ENCODE results near the gene FAAP20.

Gene FAAP20

DNA sequence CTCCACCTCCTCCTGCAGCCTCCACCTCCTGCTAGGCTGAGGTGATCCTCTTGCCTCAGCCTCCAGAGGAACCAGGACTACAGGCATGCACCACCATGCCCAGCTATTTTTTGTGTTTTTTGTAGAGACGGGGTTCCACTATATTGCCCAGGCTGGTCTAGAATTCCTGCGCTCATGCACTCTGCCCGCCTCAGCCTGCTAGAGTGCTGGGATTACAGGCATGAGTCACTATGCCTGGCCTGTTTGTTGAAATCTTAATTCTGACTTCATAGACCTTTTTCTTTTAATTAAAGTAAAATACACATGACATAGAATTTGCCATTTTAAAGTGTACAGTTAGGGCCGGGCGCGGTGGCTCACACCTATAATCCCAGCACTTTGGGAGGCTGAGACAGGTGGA lies 42.7 kb downstream of the FAAP20 start (continued):
- TF ChIP-seq ZNF10 (tag by site-specific recombination; IDR thresholded peaks at IDR 0.05): no peak
- no peak for TF ChIP-seq PBX3 (CRISPR knock-in tag; IDR thresholded peaks at IDR 0.05)
- TF ChIP-seq ZNF660 (tag by site-specific recombination; IDR thresholded peaks at IDR 0.05): no peak
- no peak for TF ChIP-seq FEZF1 (tag by site-specific recombination; IDR thresholded peaks at IDR 0.05)
- TF ChIP-seq SETDB1 (IDR thresholded peaks at IDR 0.05; ENCODE audit: insufficient read length, low read length): no peak
- TF ChIP-seq ZNF211 (tag by site-specific recombination; IDR thresholded peaks at IDR 0.05; ENCODE audit: low read depth): no peak
- no peak for TF ChIP-seq ZNF530 (tag by site-specific recombination; IDR thresholded peaks at IDR 0.05; ENCODE audit: low read depth)
- TF ChIP-seq, protein P1, sequence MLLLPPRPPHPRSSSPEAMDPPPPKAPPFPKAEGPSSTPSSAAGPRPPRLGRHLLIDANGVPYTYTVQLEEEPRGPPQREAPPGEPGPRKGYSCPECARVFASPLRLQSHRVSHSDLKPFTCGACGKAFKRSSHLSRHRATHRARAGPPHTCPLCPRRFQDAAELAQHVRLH (tag by site-specific recombination; IDR thresholded peaks at IDR 0.05): no peak

DNA sequence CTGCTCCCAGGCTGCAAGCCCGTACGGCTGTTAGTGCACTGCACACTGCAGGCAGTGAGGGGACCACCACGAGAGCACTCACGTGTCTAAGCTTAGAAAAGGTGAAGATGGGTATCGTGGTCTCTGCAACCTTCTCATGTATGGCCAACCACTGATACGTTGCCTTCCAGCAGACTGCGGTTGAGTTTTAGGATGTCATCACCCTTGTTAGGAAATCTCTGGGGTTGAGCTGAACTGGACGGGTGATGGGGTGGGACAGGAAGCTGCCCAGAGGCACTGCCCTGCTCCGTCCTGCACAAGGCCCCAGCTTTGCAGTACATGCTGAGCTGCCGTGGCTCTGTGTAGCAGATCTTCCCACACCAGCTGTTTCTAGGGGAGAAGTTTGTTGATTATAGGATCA lies 43.3 kb downstream of the FAAP20 start:
- ChIA-PET CTCF (interaction anchor here (0.6 to 4.8 kb wide), 4 partner anchors 11 to 143 kb away, joined by 3 to 33 read pairs (median 4); no protein-coding TSS in a partner anchor), POLR2A (no interaction called here)
- peaks cover 4 to 88% of the 10 kb centered on the region in 2 experiments; a peak in 2 of 3 replicates for H3K36me3 ChIP-seq (ENCODE audit: control insufficient read depth in 2 of 2, insufficient read depth in 1 of 2, low read length in 2 of 2)
- no peak overlapping the region for H3K27ac ChIP-seq (ENCODE audit: extremely low read depth, low read depth, low read length)
- H3K4me1 ChIP-seq (ENCODE audit: control insufficient read depth, insufficient read depth, low read length): no peaks in the 10 kb centered on the region
- no peaks in the 10 kb centered on the region for H3K9me3 ChIP-seq (ENCODE audit: control insufficient read depth, insufficient read depth, low read depth, low read length)
- TF ChIP-seq SCRT1 (tag by site-specific recombination; IDR thresholded peaks at IDR 0.05; ENCODE audit: borderline replicate concordance) (no peak), OSR2 (tag by site-specific recombination; IDR thresholded peaks at IDR 0.05) (no peak), ZNF473 (tag by site-specific recombination; IDR thresholded peaks at IDR 0.05) (no peak), GFI1B (tag by site-specific recombination; IDR thresholded peaks at IDR 0.05) (no peak), ZNF571 (tag by site-specific recombination; IDR thresholded peaks at IDR 0.05) (no peak), FEZF1 (tag by site-specific recombination; IDR thresholded peaks at IDR 0.05) (no peak), ZNF629 (tag by site-specific recombination; IDR thresholded peaks at IDR 0.05) (no peak), HIC1 (tag by site-specific recombination; IDR thresholded peaks at IDR 0.05) (no peak), PATZ1 (tag by site-specific recombination; IDR thresholded peaks at IDR 0.05) (no peak), ZNF624 (tag by site-specific recombination; IDR thresholded peaks at IDR 0.05) (no peak), ZNF350 (tag by site-specific recombination; IDR thresholded peaks at IDR 0.05) (no peak), ZNF292 (tag by site-specific recombination; IDR thresholded peaks at IDR 0.05; ENCODE audit: borderline replicate concordance, low read depth) (no peak)
- H3K4me3 ChIP-seq (ENCODE audit: low read depth, low read length): no peak overlapping the region

- ChIA-PET CTCF (interaction anchor here (0.6 to 4.8 kb wide), 3 partner anchors 11 to 143 kb away, joined by 3 to 33 read pairs (median 5); no protein-coding TSS in a partner anchor), POLR2A (no interaction called here)
- Histone ChIP-seq H3K27ac (ENCODE audit: extremely low read depth, low read depth, low read length) (no peak overlapping the region), H3K9me3 (ENCODE audit: control insufficient read depth, insufficient read depth, low read depth, low read length) (no peaks in the 10 kb centered on the region), H3K4me1 (ENCODE audit: control insufficient read depth, insufficient read depth, low read length) (no peaks in the 10 kb centered on the region), H3K36me3 (ENCODE audit: control insufficient read depth in 2 of 2, insufficient read depth in 1 of 2, low read length in 2 of 2) (peaks cover 4 to 88% of the 10 kb centered on the region in 2 experiments; a peak in 2 of 3 replicates), H3K4me3 (ENCODE audit: low read depth, low read length) (no peak overlapping the region)
- no peak for TF ChIP-seq ZBTB7A (tag by site-specific recombination; IDR thresholded peaks at IDR 0.05; ENCODE audit: low read depth)
These were observed 43.8 kb downstream of the FAAP20 start for GRCh38 chr1:2150801-2151200.
